ENCODE measurements around the gene CNTNAP2.

DNA sequence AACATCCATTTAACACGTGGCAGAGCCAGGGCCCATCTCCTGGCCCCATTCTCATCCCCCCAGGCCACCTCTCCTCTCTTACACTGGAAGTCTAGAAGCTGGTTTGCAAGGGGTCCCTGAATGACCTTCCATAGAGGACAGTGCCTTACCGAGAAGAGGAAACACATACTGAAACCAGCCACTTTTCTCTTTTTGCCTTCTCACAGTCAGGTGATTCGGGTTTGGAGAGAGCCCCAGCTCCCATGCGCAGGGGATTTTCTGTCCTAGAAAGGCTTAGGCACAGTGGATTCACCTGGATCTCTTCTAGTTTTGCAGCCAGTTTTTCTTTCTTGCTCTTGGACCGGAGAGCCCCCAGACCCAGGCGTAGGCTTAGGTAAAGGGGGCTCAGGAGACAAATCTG, 2139.8 kb downstream of the CNTNAP2 start:
- TF ChIP-seq, protein P1, sequence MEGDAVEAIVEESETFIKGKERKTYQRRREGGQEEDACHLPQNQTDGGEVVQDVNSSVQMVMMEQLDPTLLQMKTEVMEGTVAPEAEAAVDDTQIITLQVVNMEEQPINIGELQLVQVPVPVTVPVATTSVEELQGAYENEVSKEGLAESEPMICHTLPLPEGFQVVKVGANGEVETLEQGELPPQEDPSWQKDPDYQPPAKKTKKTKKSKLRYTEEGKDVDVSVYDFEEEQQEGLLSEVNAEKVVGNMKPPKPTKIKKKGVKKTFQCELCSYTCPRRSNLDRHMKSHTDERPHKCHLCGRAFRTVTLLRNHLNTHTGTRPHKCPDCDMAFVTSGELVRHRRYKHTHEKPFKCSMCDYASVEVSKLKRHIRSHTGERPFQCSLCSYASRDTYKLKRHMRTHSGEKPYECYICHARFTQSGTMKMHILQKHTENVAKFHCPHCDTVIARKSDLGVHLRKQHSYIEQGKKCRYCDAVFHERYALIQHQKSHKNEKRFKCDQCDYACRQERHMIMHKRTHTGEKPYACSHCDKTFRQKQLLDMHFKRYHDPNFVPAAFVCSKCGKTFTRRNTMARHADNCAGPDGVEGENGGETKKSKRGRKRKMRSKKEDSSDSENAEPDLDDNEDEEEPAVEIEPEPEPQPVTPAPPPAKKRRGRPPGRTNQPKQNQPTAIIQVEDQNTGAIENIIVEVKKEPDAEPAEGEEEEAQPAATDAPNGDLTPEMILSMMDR (conservative IDR thresholded peaks at IDR 0.05), result no peak
- no peak for TF ChIP-seq ZFX (IDR thresholded peaks at IDR 0.05)

All from C4-2B (cell line).